ENCODE data around the gene ARHGAP23.

Gene ARHGAP23

GRCh38 chr17:38419508-38419981, 8.7 kb upstream of the ARHGAP23 start:
- no peak for TF ChIP-seq CTCF (IDR thresholded peaks at IDR 0.05; ENCODE audit: extremely low read depth, insufficient read depth, missing control alignments)
- no peak for DNase-seq (ENCODE audit: low spot score)
- in situ Hi-C loops (cut with MboI; ENCODE audit: low pct_unique_long_range_greater_than_20kb, low sequenced_read_pairs, unreplicated experiment) = loop anchor here (5.0 kb wide), 1 partner anchor 72 kb away; no protein-coding TSS in a partner anchor

- no peak for TF ChIP-seq CTCF (IDR thresholded peaks at IDR 0.05; ENCODE audit: extremely low read depth, insufficient read depth, missing control alignments)
- no peak for DNase-seq (ENCODE audit: low spot score)
- in situ Hi-C loops (cut with MboI; ENCODE audit: low pct_unique_long_range_greater_than_20kb, low sequenced_read_pairs, unreplicated experiment) = no loop called here
Measured at GRCh38 chr17:38420518-38420917, 7.7 kb upstream of the ARHGAP23 start.

- no peak for DNase-seq (ENCODE audit: low spot score)
- in situ Hi-C loops (cut with MboI; ENCODE audit: low pct_unique_long_range_greater_than_20kb, low sequenced_read_pairs, unreplicated experiment) = no loop called here
- no peak for TF ChIP-seq CTCF (IDR thresholded peaks at IDR 0.05; ENCODE audit: extremely low read depth, insufficient read depth, missing control alignments)
Measured at GRCh38 chr17:38421171-38421841, 7.0 kb upstream of the ARHGAP23 start.

- TF ChIP-seq CTCF (IDR thresholded peaks at IDR 0.05; ENCODE audit: extremely low read depth, insufficient read depth, missing control alignments) = no peak
- in situ Hi-C loops (cut with MboI; ENCODE audit: low pct_unique_long_range_greater_than_20kb, low sequenced_read_pairs, unreplicated experiment) = no loop called here
- no peak for DNase-seq (ENCODE audit: low spot score)
Measured at GRCh38 chr17:38421871-38422827, 6.1 kb upstream of the ARHGAP23 start.

GRCh38 chr17:38424297-38424972, 3.8 kb upstream of the ARHGAP23 start:
- TF ChIP-seq CTCF (IDR thresholded peaks at IDR 0.05; ENCODE audit: extremely low read depth, insufficient read depth, missing control alignments) = no peak
- in situ Hi-C loops (cut with MboI; ENCODE audit: low pct_unique_long_range_greater_than_20kb, low sequenced_read_pairs, unreplicated experiment) = no loop called here
- no peak for DNase-seq (ENCODE audit: low spot score)

GRCh38 chr17:38425031-38425430, 3.2 kb upstream of the ARHGAP23 start:
- DNase-seq (ENCODE audit: low spot score) = no peak
- in situ Hi-C loops (cut with MboI; ENCODE audit: low pct_unique_long_range_greater_than_20kb, low sequenced_read_pairs, unreplicated experiment) = no loop called here

More at GRCh38 chr17:38425031-38425430, 3.2 kb upstream of the ARHGAP23 start:
- TF ChIP-seq CTCF (IDR thresholded peaks at IDR 0.05; ENCODE audit: extremely low read depth, insufficient read depth, missing control alignments) = no peak

Data from GM13977 (cell line).